ENCODE data around the gene VEZF1. TPM values are rescaled to one million over a fixed set of nuclear protein-coding genes. Genes with fewer than 3 reads are reported as not detected.
"Not testable (repeated sequence)": the region's sequence is repeated elsewhere in the genome, so short reads cannot be mapped to it uniquely, and the experiment has no call there.

Gene VEZF1
- total and polyA plus RNA-seq, 2 donors (not counting 1 experiment from before 2014, with no cell fraction given): 43.9 to 51.2 TPM

DNA sequence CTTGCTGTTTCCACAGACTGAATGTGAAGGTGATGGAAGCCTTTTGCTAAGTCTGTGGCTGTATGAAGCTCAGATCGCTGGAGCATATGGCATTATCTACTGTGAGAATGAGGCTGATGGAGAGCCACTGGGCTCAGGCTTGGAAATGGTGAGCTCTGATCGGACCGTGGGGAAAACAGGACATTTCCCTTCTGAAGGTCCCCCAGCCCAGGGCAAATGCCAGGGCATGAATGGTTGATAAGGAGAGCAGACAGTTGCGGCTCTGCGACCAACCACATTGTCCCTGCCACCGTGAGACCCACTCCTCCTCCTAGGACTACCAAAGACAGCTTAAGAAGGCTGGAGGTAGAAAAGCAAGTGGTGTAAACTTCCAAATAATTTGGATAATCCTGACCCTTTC lies 28.1 kb downstream of the VEZF1 start:
- no peak overlapping the region for H3K9ac ChIP-seq (ENCODE audit: insufficient read depth, low read length)
- H3K79me2 ChIP-seq (ENCODE audit: control insufficient read depth, insufficient read depth, low read length): no peaks in the 10 kb centered on the region
- TF ChIP-seq, protein P1, sequence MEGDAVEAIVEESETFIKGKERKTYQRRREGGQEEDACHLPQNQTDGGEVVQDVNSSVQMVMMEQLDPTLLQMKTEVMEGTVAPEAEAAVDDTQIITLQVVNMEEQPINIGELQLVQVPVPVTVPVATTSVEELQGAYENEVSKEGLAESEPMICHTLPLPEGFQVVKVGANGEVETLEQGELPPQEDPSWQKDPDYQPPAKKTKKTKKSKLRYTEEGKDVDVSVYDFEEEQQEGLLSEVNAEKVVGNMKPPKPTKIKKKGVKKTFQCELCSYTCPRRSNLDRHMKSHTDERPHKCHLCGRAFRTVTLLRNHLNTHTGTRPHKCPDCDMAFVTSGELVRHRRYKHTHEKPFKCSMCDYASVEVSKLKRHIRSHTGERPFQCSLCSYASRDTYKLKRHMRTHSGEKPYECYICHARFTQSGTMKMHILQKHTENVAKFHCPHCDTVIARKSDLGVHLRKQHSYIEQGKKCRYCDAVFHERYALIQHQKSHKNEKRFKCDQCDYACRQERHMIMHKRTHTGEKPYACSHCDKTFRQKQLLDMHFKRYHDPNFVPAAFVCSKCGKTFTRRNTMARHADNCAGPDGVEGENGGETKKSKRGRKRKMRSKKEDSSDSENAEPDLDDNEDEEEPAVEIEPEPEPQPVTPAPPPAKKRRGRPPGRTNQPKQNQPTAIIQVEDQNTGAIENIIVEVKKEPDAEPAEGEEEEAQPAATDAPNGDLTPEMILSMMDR (conservative IDR thresholded peaks at IDR 0.05 in 1 of 2, IDR thresholded peaks at IDR 0.05 in 1 of 2; ENCODE audit: low read depth in 1 of 2, low read length in 2 of 2): no peak
- TF ChIP-seq EZH2 (IDR thresholded peaks at IDR 0.05; ENCODE audit: low read length, missing control alignments): no peak
- no peaks in the 10 kb centered on the region for H4K20me1 ChIP-seq (ENCODE audit: control insufficient read depth, extremely low read depth, insufficient read depth, low read length)
- no peak overlapping the region for H3K27ac ChIP-seq (ENCODE audit: insufficient read depth, low read length)
- H3K27me3 ChIP-seq (ENCODE audit: control insufficient read depth, insufficient read depth, low read length): no peaks in the 10 kb centered on the region
- H3K36me3 ChIP-seq (ENCODE audit: control insufficient read depth, insufficient read depth, low read length): no peaks in the 10 kb centered on the region
- H3K9me3 ChIP-seq (ENCODE audit: control insufficient read depth, insufficient read depth, low read depth, low read length): no peaks in the 10 kb centered on the region
- no peaks in the 10 kb centered on the region for H3K4me1 ChIP-seq (ENCODE audit: control insufficient read depth, extremely low read depth, insufficient read depth, low read length)
- no peak overlapping the region for H3K4me2 ChIP-seq (ENCODE audit: extremely low read depth, insufficient read depth, low read length)
- H3K4me3 ChIP-seq (replicated peaks in 1 of 4; ENCODE audit: control extremely low read depth in 1 of 4, insufficient read depth in 1 of 4, low read depth in 3 of 4, low read length in 4 of 4): no peak overlapping the region
- no peak for DNase-seq (ENCODE audit: low read depth in 2 of 2)
- H2AFZ ChIP-seq (ENCODE audit: low read length): no peak overlapping the region

DNA sequence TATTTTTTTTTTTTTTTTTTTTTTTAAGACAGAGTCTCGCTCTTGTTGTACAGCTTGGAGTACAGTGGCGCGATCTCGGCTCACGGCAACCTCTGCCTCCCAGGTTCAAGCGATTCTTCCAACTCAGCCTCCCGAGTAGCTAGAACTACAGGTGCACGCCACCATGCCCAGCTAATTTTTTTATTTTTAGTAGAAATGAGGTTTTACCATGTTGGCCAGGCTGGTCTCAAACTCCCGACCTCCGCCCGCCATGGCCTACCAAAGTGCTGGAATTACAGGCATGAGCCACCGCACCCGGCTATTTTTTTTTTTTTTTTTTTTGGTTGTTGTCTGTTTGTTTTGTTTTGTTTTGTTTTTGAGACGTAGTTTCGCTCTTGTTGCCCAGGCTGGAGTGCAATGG lies 29.7 kb downstream of the VEZF1 start:
- not testable (repeated sequence) for H3K27me3 ChIP-seq (ENCODE audit: control insufficient read depth, insufficient read depth, low read length); H3K79me2 ChIP-seq (ENCODE audit: control insufficient read depth, insufficient read depth, low read length); H3K4me2 ChIP-seq (ENCODE audit: extremely low read depth, insufficient read depth, low read length); H3K9ac ChIP-seq (ENCODE audit: insufficient read depth, low read length); H4K20me1 ChIP-seq (ENCODE audit: control insufficient read depth, extremely low read depth, insufficient read depth, low read length); H3K27ac ChIP-seq (ENCODE audit: insufficient read depth, low read length); H3K9me3 ChIP-seq (ENCODE audit: control insufficient read depth, insufficient read depth, low read depth, low read length); H3K4me1 ChIP-seq (ENCODE audit: control insufficient read depth, extremely low read depth, insufficient read depth, low read length); H3K4me3 ChIP-seq (replicated peaks in 1 of 4; ENCODE audit: control extremely low read depth in 1 of 4, insufficient read depth in 1 of 4, low read depth in 3 of 4, low read length in 4 of 4); DNase-seq (ENCODE audit: low read depth in 2 of 2); H3K36me3 ChIP-seq (ENCODE audit: control insufficient read depth, insufficient read depth, low read length); H2AFZ ChIP-seq (ENCODE audit: low read length)

DNA sequence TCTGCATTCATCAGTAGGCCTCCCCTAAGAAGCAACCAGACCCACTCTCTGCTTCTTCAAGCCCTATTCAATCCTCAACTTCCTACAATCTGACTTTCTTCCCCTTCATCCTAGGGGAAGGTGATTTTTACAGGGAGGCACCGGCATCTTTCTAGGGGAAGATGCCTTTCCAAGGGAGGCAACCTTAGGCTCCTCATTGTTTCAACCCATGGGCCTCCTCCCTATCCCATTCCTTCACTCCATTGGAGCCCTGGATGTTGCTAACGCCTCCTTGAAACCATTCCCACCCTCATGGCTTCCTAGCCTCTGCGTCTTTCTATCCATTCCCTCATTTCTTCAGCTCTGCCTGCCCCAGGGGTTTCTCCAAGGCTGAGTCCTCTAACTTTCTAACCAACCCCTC lies 30.2 kb downstream of the VEZF1 start:
- DNase-seq (ENCODE audit: low read depth in 2 of 2): no peak
- H3K9me3 ChIP-seq (ENCODE audit: control insufficient read depth, insufficient read depth, low read depth, low read length): no peaks in the 10 kb centered on the region
- TF ChIP-seq, protein P1 (conservative IDR thresholded peaks at IDR 0.05 in 1 of 2, IDR thresholded peaks at IDR 0.05 in 1 of 2; ENCODE audit: low read depth in 1 of 2, low read length in 2 of 2): no peak
- no peak for TF ChIP-seq EZH2 (IDR thresholded peaks at IDR 0.05; ENCODE audit: low read length, missing control alignments)
- H3K27ac ChIP-seq (ENCODE audit: insufficient read depth, low read length): no peak overlapping the region
- peaks cover 14% of the 10 kb centered on the region for H3K79me2 ChIP-seq (ENCODE audit: control insufficient read depth, insufficient read depth, low read length)
- peaks cover 10% of the 10 kb centered on the region for H3K4me1 ChIP-seq (ENCODE audit: control insufficient read depth, extremely low read depth, insufficient read depth, low read length)
- no peak overlapping the region for H3K9ac ChIP-seq (ENCODE audit: insufficient read depth, low read length)
- H2AFZ ChIP-seq (ENCODE audit: low read length): no peak overlapping the region
- no peak overlapping the region for H3K4me2 ChIP-seq (ENCODE audit: extremely low read depth, insufficient read depth, low read length)
- no peaks in the 10 kb centered on the region for H3K36me3 ChIP-seq (ENCODE audit: control insufficient read depth, insufficient read depth, low read length)
- H3K4me3 ChIP-seq (replicated peaks in 1 of 4; ENCODE audit: control extremely low read depth in 1 of 4, insufficient read depth in 1 of 4, low read depth in 3 of 4, low read length in 4 of 4): no peak overlapping the region
- H3K27me3 ChIP-seq (ENCODE audit: control insufficient read depth, insufficient read depth, low read length): no peaks in the 10 kb centered on the region
- H4K20me1 ChIP-seq (ENCODE audit: control insufficient read depth, extremely low read depth, insufficient read depth, low read length): no peaks in the 10 kb centered on the region
